ENCODE results near the gene AMPD1.

Gene AMPD1

DNA sequence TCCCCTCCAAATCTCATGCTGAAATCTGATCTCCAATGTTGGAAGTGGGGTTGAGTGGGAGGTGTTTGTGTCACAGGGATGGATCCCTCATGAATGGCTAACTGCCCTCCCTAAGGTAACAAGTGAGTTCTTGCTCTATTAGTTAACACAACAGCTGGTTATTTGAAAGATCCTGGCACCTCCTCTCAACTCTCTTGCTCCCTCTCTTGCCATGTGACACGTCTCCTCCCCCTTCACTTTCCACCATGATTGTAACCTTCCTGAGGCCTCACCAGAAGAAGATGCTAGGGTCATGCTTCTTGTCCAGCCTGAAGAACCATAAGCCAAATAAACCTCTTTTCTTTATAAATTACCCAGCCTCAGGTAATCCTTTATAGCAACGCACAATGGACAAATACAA lies 54.0 kb downstream of the AMPD1 start:
- no peak for DNase-seq (ENCODE audit: low read depth, low spot score)

DNA sequence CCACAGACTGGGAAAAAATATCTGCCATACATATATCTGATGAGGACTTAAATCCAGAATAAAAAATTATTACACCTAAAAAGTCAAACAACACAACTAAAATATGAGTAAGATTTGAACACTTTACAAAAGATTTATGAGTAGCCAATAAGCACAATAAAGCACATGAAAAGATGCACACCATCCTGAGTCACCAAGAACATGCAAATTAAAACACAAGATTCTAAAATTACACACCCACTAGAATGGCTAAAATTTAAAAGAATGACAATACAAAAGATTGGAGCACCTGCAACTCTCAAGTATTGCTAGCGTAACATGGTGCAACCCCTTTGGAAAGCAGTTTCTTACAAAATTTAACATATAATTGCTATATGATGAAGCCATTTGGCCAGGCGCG lies 56.4 kb downstream of the AMPD1 start:
- DNase-seq (ENCODE audit: low read depth, low spot score), result no peak

DNA sequence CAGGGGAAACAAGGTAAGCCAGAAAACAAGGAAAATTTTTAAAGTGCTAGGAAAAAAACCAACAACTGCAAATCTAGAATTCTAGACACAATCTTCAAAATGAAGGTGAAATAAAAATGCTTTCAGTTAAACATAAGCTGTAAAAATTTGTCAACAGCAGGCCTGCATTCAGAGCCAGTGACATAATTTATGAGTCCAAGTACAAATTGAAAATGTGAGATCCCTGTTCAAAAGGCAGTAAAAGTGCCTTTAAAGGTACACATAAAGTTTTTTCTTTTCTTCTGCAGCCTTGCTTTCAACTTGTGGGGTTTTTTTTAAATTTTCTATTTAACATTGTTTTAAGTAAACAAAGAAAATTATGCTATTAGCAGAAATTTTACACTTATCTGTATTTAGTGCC lies 62.9 kb downstream of the AMPD1 start:
- DNase-seq (ENCODE audit: low read depth, low spot score), result no peak

GRCh38 chr1:114627107-114627506 lies 68.2 kb downstream of the AMPD1 start:
- no peak for DNase-seq (ENCODE audit: low read depth, low spot score)

DNA sequence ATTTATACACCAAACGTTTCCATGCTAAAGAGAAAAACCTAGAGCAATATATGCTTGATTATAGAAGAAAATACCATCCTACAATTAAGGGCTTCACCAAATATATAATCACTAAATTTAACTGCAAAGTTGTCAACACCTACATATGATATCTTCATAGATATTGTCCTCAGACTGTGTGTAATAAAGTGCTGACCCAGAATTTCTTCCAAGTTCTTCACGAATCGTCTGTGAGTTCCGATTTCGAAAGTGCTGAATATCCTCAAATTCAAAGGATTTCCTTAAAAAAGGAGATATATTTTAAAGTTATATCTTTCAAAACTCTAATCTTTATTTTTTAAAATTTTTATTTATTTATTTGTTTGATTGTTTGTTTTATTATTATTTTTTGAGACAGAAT lies 72.0 kb downstream of the AMPD1 start:
- no peak for DNase-seq (ENCODE audit: low read depth, low spot score)
